ENCODE results near the gene SCAMP2. TPM values are rescaled to one million over a fixed set of nuclear protein-coding genes. Genes with fewer than 3 reads are reported as not detected.

The SCAMP2 gene
- total RNA-seq, 2 experiments from 2014 or later = 57.8 to 58.9 TPM

DNA sequence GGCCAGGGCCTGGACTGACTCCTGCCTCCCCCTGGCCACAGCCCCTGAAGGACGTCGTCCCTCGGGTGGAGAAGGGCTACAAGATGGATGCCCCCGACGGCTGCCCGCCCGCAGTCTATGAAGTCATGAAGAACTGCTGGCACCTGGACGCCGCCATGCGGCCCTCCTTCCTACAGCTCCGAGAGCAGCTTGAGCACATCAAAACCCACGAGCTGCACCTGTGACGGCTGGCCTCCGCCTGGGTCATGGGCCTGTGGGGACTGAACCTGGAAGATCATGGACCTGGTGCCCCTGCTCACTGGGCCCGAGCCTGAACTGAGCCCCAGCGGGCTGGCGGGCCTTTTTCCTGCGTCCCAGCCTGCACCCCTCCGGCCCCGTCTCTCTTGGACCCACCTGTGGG is 70.9 kb downstream of the SCAMP2 start:
- ChIA-PET POLR2A (interaction anchor here (0.6 to 3.7 kb wide), 2 partner anchors 10 to 31 kb away, joined by 3 to 31 read pairs; partner anchors contain the start of gene LMAN1L), CTCF (interaction anchor here (8.1 kb wide), 1 partner anchor 31 kb away, joined by 83 read pairs; no protein-coding TSS in a partner anchor)
- ATAC-seq (no peak), DNase-seq (no peak)
- peaks cover 38% of the 10 kb centered on the region for H3K4me1 Mint-ChIP-seq (ENCODE audit: low read depth)
- no peak overlapping the region for H3K4me3 Mint-ChIP-seq
- no peaks in the 10 kb centered on the region for H3K9me3 Mint-ChIP-seq
- intact Hi-C loops (cut with micrococcal nuclease) = no loop called here
- H3K36me3 Mint-ChIP-seq (ENCODE audit: low read depth) = peaks cover 59% of the 10 kb centered on the region
- TF ChIP-seq, protein P1, sequence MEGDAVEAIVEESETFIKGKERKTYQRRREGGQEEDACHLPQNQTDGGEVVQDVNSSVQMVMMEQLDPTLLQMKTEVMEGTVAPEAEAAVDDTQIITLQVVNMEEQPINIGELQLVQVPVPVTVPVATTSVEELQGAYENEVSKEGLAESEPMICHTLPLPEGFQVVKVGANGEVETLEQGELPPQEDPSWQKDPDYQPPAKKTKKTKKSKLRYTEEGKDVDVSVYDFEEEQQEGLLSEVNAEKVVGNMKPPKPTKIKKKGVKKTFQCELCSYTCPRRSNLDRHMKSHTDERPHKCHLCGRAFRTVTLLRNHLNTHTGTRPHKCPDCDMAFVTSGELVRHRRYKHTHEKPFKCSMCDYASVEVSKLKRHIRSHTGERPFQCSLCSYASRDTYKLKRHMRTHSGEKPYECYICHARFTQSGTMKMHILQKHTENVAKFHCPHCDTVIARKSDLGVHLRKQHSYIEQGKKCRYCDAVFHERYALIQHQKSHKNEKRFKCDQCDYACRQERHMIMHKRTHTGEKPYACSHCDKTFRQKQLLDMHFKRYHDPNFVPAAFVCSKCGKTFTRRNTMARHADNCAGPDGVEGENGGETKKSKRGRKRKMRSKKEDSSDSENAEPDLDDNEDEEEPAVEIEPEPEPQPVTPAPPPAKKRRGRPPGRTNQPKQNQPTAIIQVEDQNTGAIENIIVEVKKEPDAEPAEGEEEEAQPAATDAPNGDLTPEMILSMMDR (IDR thresholded peaks at IDR 0.05) = no peak
- no peak overlapping the region for H3K27ac Mint-ChIP-seq
- H3K27me3 Mint-ChIP-seq = no peaks in the 10 kb centered on the region

DNA sequence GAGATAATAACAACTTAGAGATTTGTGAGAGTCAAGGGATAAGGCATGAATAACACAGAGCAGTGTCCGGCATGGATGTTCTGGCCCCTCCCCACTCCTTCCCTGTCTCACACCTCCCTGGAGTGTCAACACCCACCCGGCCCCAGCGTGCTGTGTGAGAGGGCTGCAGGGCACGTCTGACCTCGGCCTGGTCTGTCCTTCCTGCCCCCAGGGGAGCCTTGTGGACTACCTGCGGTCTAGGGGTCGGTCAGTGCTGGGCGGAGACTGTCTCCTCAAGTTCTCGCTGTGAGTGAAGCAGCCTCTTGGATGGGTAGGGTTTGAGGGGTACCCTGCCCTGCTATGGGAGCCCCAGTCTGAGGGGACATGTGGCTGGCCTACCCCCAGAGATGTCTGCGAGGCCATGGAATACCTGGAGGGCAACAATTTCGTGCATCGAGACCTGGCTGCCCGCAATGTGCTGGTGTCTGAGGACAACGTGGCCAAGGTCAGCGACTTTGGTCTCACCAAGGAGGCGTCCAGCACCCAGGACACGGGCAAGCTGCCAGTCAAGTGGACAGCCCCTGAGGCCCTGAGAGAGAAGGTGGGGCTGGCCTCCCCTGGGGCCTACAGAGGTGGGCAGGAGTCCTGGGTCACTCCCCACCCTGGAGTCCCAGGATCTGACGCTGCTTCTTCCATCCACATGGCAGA is 71.7 kb downstream of the SCAMP2 start:
- Mint-ChIP-seq H3K4me1 (ENCODE audit: low read depth) (peaks cover 36% of the 10 kb centered on the region), H3K36me3 (ENCODE audit: low read depth) (peaks cover 61% of the 10 kb centered on the region), H3K27me3 (no peaks in the 10 kb centered on the region), H3K9me3 (no peaks in the 10 kb centered on the region), H3K4me3 (no peak overlapping the region), H3K27ac (peak overlapping the region; percentile 49)
- POLR2A ChIA-PET = interaction anchor here (2.3 to 3.7 kb wide), 2 partner anchors 14 to 31 kb away, joined by 20 to 31 read pairs; no protein-coding TSS in a partner anchor
- ATAC-seq (no peak), DNase-seq (no peak)
- TF ChIP-seq, protein P1 (IDR thresholded peaks at IDR 0.05) = no peak
- intact Hi-C loops (cut with micrococcal nuclease) = loop anchor here (2.0 kb wide), 1 partner anchor 31 kb away; no protein-coding TSS in a partner anchor
- CTCF ChIA-PET = interaction anchor here (1.0 to 25.9 kb wide), 5 partner anchors 9 to 180 kb away, joined by 3 to 1327 read pairs (median 5); partner anchors contain the start of gene CSK

DNA sequence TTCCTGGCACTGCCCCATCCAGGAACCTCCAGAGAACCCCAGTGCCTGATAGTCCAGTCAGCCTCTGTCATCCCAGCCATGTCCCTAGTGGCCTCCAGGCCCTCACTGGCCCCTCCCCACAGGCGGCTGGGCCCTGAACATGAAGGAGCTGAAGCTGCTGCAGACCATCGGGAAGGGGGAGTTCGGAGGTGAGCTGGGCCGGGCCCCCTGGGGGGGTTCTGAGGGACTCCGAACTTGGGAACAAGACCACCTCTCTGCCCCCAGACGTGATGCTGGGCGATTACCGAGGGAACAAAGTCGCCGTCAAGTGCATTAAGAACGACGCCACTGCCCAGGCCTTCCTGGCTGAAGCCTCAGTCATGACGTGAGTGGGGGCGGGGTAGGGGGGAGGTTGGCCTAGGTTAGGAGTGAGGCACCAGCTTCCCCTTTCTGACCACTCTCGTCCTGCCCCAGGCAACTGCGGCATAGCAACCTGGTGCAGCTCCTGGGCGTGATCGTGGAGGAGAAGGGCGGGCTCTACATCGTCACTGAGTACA is 72.5 kb downstream of the SCAMP2 start:
- Mint-ChIP-seq H3K4me1 (ENCODE audit: low read depth) (peaks cover 41% of the 10 kb centered on the region), H3K27ac (peak overlapping the region; percentile 90), H3K4me3 (no peak overlapping the region), H3K27me3 (no peaks in the 10 kb centered on the region), H3K36me3 (ENCODE audit: low read depth) (peaks cover 67% of the 10 kb centered on the region), H3K9me3 (no peaks in the 10 kb centered on the region)
- ChIA-PET POLR2A (interaction anchor here (0.7 to 3.7 kb wide), 5 partner anchors 13 to 255 kb away, joined by 3 to 31 read pairs (median 17); no protein-coding TSS in a partner anchor), CTCF (interaction anchor here (1.0 to 25.9 kb wide), 5 partner anchors 10 to 179 kb away, joined by 3 to 1327 read pairs (median 5); partner anchors contain the start of gene CSK)
- no peak for DNase-seq
- TF ChIP-seq, protein P1 (IDR thresholded peaks at IDR 0.05) = no peak
- ATAC-seq = no peak
- intact Hi-C loops (cut with micrococcal nuclease) = loop anchor here (2.0 kb wide), 1 partner anchor 30 kb away; no protein-coding TSS in a partner anchor

DNA sequence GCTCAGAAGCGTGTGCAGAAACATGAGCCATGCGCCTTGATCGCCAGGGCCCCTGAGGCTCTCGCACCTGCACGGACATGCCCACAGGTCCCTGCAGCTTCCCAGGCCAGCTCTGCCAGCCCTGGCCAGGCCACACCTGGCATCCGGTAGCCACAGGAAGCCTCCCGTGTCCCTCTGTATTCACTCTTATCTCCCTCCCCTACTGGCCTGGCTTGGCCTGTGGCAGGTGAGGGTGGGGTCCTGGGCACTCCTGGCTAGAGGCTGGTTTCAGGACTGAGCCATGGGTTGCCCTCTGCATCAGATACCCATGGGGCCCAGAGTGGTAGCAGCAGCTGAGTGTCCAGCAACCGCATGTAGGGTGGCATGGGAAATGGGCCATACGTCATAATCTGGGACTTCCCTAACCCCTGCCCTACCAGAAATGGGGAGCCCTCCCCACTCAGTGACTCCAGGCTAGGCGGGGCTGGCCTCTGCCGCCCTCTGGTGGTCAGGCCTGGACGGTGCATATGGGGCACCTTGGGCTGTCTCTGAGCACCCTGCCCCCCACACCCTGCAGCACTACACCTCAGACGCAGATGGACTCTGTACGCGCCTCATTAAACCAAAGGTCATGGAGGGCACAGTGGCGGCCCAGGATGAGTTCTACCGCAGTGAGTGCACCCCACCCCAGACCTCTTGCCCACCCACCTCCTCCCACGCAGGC is 73.2 kb downstream of the SCAMP2 start:
- Mint-ChIP-seq H3K4me3 (no peak overlapping the region), H3K9me3 (no peaks in the 10 kb centered on the region), H3K36me3 (ENCODE audit: low read depth) (peaks cover 71% of the 10 kb centered on the region), H3K27ac (peak overlapping the region; percentile 90), H3K27me3 (no peaks in the 10 kb centered on the region), H3K4me1 (ENCODE audit: low read depth) (peaks cover 46% of the 10 kb centered on the region)
- TF ChIP-seq, protein P1 (IDR thresholded peaks at IDR 0.05) = peak; percentile 98
- ATAC-seq (peak; percentile 91), DNase-seq (peak; percentile 91)
- intact Hi-C loops (cut with micrococcal nuclease) = loop anchor here (2.0 kb wide), 1 partner anchor 29 kb away; no protein-coding TSS in a partner anchor
- ChIA-PET POLR2A (interaction anchor here (0.7 to 3.7 kb wide), 10 partner anchors 9 to 254 kb away, joined by 3 to 31 read pairs (median 8); no protein-coding TSS in a partner anchor), CTCF (interaction anchor here (0.7 to 25.9 kb wide), 14 partner anchors 9 to 179 kb away, joined by 3 to 1327 read pairs (median 4); partner anchors contain the start of genes CPLX3 and CSK)
